Motor neuron (in vitro differentiated cells): ENCODE data around the gene ITPK1. TPM values are rescaled to one million over a fixed set of nuclear protein-coding genes. Genes with fewer than 3 reads are reported as not detected.

Source experiments
- ATAC-seq, 8 experiments: fragments of 200-7000 bp; cut with Tn5 transposase; replicated peaks in 6 of 8; 2 replicates each; pipeline ENCODE4 v1.8.0; 2021; ENCODE audit warnings: mild to moderate bottlenecking in 8 of 8, moderate library complexity in 8 of 8
- H3K27ac ChIP-seq, 2 donors: fragments of 250-450 bp; sonication (Bioruptor Pico); 2 replicates each; pipeline ENCODE4 v1.9.0; 2021; ENCODE audit warnings: antibody characterized with exemption in 2 of 2, mild to moderate bottlenecking in 2 of 2, moderate library complexity in 1 of 2
- H3K4me1 ChIP-seq, 2 donors: fragments of 250-450 bp; sonication (Bioruptor Pico); replicated peaks in 1 of 2; 2 replicates each; pipeline ENCODE4 v1.6.1; 2021; ENCODE audit warnings: antibody characterized with exemption in 2 of 2, mild to moderate bottlenecking in 2 of 2, moderate library complexity in 1 of 2
- H3K4me3 ChIP-seq, 5 donors: fragments of 250-450 bp; sonication (Bioruptor Pico); 2 replicates each; pipeline ENCODE4 v1.9.0; 2021; ENCODE audit warnings: antibody characterized with exemption in 5 of 5, mild to moderate bottlenecking in 5 of 5, moderate library complexity in 4 of 5
- WGBS, 10 experiments: fragments of 450-650 bp; shearing (Covaris generic); methylation state at CpG; one replicate each; pipeline ENCODE4 v1.0.0; 2022; 5-methylcytosine and 5-hydroxymethylcytosine counted together
- in situ Hi-C, 9 experiments: fragments of 400-800 bp; cut with MboI; loops; one replicate each; pipeline ENCODE4 v1.15.0; 2021; ENCODE audit warnings: low sequenced_read_pairs in 9 of 9, low pct_unique_long_range_greater_than_20kb in 2 of 9; ENCODE audit not compliant: unreplicated experiment in 9 of 9
- total RNA-seq, 8 experiments: library from RNA; unstranded; fragments of 300-600 nt; gene quantifications; 2 replicates each; pipeline versions ENCODE4 v1.2.3 to v1.2.4, GENCODE V29; 2022

Gene ITPK1
- total RNA-seq, 8 experiments from 2014 or later = 16.2 to 37.3 (median 22.4) TPM

DNA sequence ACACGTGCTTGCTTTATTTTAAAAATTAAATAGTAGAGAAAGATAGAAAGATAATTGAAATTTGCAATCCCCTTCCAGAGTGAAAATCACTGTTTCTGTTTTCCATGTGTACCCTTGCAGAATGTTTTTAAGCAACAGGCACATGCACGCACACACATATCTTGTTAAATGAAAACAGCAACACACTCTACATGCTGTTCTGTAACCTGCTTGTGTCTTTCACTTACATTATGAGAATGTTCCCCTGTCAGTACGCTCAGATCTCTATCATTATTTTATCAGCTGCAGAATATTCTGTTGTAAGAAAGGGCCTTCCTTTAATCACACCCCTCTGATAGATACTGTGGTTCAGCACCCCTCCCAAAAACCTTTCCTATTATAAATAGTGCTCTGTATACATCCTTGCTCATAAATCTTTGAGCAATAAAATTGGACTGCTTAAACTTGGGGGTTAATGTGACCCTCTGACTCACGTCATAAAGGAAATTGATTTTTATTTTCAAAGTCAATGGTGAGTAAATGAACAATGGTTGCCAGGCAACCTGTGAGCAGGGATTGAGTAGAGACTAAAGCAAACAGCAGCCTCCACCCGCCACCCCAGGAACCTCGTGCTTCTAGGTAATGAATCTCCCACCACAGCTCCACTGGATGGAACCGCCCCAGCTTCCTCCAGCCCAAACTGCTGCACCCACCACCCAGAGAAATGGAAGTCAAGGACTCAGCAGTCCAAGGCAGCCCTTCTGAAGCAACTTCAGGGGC is 224.7 kb downstream of the ITPK1 start:
- Histone ChIP-seq H3K4me1 (peaks cover 22 to 35% of the 10 kb centered on the region in 2 donors), H3K27ac (peak overlapping the region; percentile 53 to 61), H3K4me3 (no peak overlapping the region)
- 8 to 100% (median 31%) methylated on average over 1 to 7 of the region's 7 CpGs for WGBS, 10 experiments
- in situ Hi-C loops = no loop called here
- ATAC-seq = peak in 7 of 8 experiments; percentile 39 to 96 (median 95)

DNA sequence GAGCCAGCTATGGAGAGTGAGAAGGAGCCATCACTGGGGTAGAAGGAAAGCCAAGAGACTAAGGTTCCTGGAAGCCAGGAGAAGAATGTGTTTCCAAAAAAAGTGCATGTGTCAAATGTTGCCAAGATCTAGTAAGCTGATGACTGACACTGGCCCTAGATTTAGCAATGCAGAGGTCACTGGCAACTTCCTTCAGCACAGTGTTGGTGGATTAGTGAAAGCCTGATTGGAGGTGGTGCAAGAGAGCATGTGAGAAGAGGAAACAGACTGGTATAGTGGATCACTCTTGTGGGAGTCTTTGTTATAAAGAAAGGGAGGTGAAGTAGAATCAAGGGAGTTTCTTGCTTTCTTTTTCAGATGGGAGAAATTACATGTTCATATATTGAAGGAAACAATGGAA is 226.8 kb downstream of the ITPK1 start:
- ATAC-seq = no peak
- Histone ChIP-seq H3K27ac (no peak overlapping the region), H3K4me3 (no peak overlapping the region), H3K4me1 (peaks cover 24 to 40% of the 10 kb centered on the region in 2 donors)
- in situ Hi-C loops = no loop called here

DNA sequence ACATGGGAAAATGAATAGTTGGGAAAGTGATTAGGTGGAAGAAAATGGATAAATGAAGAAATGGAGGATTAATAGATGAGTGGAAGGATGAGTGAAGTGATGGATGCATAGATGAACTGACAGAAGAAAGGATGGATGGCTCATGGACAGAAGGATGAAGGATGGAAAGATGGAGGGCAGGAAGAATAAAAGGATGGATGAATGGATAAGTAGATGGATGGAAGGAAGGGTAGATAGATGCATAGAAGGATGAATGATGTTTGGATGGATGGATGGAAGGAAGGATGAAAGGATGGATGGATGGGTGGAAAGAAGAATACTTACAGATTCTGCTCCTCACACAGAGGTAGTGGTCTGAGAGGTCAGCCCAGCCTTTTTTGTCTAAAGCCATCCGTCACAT is 228.6 kb downstream of the ITPK1 start:
- 0 to 100% (median 92%) methylated on average over 1 of the region's 1 CpG; no CpG with 5 or more reads in 4 of the 10 experiments for WGBS, 10 experiments
- no peak overlapping the region for H3K27ac ChIP-seq
- in situ Hi-C loops = no loop called here
- H3K4me1 ChIP-seq = peaks cover 20 to 37% of the 10 kb centered on the region in 2 donors
- no peak overlapping the region for H3K4me3 ChIP-seq
- no peak for ATAC-seq

Other genes with a start within 250 kb of the ITPK1 start
- 10 to 100 TPM in 5 of 8 experiments, 1 to 10 TPM in 2, under 1 TPM in 1; 0.97 to 64.6 (median 35.8) TPM for gene CHGA, start 192.8 kb downstream of the ITPK1 start, total RNA-seq
- 10 to 100 TPM; 13.6 to 81.2 (median 50.4) TPM for gene MOAP1, start 69.0 kb upstream of the ITPK1 start, total RNA-seq
- gene LYSET, start 69.4 kb upstream of the ITPK1 start, total RNA-seq = 10 to 100 TPM; 11.7 to 26.5 (median 20.8) TPM
- gene GON7, start 91.1 kb upstream of the ITPK1 start, total RNA-seq = 10 to 100 TPM; 10.3 to 23.7 (median 15.6) TPM
- 10 to 100 TPM in 7 of 8 experiments, 1 to 10 TPM in 1; 7.5 to 29.6 (median 18.9) TPM for gene UBR7, start 91.3 kb upstream of the ITPK1 start, total RNA-seq
- gene BTBD7, start 217.1 kb upstream of the ITPK1 start, total RNA-seq = 10 to 100 TPM; 10.1 to 26.0 (median 15.1) TPM
- 1 to 10 TPM in 1 of 8 experiments, under 1 TPM in 1, not detected in 6; 0.55 to 1.3 TPM for gene COX8C, start 231.3 kb upstream of the ITPK1 start, total RNA-seq